Activated CD4-positive, CD25-positive, alpha-beta regulatory T cell treated with anti-CD3 and anti-CD28 coated beads, Interleukin-2, amount 50 U/mL, for 24 hours (primary cell): ENCODE measurements around the gene MARCHF2.

Source experiments
- ATAC-seq, 2 donors: fragments of 150-1000 bp; cut with Tn5 transposase; one replicate each; pipeline ENCODE4 v1.10.0; 2021; ENCODE audit warnings: mild to moderate bottlenecking in 1 of 2, moderate library complexity in 1 of 2

The MARCHF2 gene

DNA sequence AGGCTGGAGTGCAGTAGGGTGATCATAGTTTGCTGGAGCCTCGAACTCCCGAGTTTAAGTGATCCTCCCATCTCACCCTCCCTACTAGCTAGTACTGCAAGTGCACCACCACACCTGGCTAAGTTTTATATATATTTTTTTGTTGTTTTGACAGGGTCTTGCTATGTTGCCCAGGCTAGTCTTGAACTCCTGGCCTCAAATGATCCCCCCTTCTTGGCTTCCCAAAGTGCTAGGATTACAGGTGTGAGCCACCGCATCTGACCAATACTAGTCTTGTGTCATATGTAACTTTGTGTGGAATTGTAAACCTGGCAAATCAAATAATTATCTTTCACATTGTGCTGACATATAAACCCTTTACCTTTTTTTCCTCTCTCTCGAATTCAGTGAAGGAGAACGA, 41.9 kb downstream of the MARCHF2 start:
- no peak for ATAC-seq

DNA sequence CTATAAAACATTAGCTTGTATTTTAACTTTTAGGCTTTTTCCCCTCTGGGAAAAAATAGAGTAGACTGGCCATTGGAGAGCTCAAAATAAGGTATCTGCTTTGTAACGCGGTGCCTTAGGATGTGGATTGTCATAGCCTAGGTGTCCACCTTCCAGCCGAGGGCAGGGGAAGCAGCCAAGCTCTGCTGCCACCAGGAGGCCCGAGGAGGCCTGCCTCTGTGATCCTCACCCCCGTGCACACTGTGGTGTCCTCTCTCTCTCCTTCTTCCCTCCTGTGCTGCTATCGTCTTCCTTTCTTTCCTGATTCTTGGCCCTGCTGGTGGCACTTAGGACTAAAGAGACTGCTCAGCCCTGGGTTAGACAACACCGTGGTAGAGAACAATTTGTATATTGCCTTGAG, 43.0 kb downstream of the MARCHF2 start:
- no peak for ATAC-seq

DNA sequence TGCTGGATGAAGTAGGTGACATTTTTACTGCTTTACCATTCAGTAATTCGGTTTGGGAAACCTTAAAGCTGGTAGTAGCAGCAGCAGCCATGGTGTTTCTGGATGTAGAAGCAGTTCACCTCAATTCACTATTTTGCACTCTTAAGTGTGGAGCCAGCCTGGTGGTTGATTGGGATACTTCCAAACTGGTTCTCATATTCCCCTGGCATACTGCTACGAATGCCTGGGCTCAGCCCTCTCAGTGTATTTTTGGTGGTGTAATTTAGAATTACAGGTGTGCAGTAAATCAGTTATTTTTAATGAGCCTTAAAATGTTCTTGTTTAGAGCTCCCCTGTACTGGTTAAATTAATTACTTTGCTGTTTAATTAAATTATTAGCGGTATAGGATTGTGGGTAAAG, 44.1 kb downstream of the MARCHF2 start:
- ATAC-seq, result no peak

DNA sequence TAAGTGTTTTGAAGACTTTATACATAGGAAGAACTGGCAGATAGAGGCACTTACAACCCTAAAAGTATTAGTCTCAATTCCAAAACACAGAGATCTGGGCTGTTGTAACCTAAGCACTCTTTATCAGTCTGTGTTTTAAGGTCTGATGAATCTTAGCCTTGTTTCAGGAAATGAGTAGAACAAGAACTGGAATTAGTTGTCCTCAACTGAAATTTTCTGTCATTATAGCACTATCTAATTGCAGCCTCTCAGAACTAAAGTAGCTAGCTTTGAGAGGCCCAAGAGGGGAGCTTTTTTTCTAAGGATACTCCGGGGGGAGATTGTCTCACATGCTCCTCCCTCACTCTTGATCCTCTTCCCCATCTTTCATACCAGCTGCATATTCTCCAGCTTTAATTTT, 44.7 kb downstream of the MARCHF2 start:
- ATAC-seq, result peak; percentile 64 to 69

DNA sequence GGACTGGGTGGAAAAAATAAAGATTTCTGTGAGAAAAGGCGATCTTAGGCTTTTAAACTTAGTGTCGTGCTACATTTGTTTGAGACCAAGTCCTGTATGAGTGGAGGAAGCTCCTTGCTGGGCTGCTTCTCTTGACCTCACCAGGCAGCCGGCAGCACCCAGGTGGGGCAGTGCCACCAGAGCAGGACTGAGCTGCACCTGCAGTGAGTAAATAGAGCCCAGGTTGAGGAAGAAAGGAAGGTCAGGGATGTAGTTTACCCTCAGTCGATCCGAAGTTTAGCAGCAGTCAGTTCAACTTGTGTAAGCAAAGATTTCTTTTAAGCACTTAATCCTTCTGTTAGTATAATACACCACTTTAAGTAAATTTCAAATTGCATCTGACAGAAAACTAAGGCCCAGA, 45.3 kb downstream of the MARCHF2 start:
- ATAC-seq, result no peak

DNA sequence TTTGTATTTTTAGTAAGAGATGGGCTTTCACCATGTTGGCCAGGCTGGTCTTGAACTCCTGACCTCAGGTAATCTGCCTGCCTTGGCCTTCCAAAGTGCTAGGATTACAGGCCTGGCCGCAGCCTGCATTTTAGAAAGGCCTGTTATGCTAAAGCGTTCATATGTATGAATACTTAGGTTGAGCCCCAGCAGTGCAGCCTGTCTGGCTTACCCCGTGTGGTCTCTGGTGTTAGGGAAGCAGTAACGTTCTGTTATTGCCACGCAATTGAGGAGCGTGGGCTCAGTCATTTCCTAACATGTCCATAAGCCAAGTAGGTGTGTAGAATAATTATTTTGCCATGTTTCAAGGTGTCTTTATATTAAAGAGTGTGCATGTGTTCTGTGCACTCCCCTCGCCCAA, 46.0 kb downstream of the MARCHF2 start:
- no peak for ATAC-seq

DNA sequence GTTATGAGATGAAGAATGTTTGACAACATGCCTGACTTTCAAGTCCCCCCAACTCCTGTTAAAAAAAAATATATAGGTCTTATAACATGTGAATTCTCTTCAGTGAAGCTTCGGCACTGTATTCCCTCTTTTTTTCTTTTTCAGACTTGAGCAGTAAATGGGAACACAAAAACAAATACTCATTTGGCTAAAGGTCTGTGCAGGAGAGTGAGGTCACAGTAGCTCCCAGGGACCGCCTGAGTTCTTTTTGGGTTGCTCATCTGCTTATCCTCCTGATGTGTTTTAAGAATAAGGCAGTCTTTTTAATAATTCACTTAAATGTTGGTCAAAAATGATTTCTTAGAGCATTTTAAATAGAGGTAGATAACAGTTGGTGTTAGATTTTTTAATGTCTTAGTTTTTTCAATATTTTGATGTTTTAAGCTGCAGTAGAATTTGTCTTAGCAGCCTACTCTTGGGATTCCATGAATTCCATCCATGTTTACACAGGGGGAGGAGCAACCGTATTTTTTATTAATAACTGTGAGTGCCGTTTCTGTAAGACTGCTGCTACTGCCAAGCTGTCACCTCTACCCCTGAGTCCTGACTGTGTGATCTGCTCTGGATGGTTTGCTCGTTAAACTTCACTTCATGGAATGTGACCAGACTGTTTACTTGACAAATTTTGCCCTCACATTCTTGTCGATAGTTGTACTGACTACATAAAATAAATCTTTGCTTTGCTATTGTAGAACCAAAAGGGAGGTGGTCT, 46.6 kb downstream of the MARCHF2 start:
- ATAC-seq, result no peak

DNA sequence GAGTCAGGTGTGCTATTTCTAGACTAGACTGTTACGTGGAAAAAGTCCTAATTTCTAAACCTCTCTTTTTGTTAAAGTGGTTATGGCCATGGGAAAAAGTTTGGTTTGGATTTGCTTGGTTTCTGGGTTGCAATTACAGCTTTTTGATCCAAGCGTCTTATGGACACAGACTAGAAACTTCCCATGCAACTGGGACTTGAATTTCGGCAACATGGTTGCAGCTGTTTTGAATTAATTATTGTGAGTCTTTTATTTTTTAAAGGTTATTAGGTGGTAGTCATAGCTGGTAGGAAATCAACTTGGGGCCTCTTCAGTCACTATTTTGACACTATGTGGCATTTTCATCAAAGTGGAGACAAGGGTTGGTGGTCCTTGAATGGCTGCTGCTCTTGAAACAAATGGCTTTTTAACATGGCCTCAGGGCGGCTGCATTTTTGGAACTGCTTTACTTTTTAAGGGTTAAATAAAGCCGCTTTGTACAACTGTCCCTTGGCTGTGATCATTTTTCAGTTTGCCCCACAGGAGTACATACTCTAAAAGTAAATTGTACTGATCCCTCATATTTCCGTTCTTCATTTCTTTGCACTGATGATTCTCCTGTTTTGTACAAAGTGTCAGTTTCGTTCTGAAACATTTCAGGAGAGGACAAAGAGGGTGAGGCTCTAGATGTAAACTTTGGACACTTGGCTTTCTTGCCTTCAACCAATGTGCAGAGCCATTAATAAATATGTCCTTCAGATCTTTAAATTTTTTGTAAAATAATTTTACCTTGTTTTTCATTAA, 47.6 kb downstream of the MARCHF2 start:
- ATAC-seq, result no peak

DNA sequence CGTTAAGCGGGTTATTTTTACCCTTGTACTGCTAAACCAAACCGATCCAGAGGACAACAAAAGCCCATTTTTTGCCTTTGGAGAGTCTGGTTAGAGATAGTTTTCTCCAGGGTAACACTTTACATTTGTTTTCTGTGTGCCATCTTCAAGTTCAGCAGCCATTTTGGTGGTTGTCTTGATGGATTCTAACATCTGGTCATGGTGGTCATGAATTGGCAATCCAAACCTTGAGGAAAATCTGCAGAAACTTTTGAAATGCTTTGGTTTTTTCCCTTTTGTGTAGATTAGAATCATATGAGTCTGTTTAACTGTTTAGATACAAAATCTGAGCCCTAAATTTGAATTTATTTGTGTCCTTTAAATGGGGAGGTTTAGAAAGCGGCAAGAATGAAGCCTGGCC, 48.3 kb downstream of the MARCHF2 start:
- ATAC-seq, result no peak

DNA sequence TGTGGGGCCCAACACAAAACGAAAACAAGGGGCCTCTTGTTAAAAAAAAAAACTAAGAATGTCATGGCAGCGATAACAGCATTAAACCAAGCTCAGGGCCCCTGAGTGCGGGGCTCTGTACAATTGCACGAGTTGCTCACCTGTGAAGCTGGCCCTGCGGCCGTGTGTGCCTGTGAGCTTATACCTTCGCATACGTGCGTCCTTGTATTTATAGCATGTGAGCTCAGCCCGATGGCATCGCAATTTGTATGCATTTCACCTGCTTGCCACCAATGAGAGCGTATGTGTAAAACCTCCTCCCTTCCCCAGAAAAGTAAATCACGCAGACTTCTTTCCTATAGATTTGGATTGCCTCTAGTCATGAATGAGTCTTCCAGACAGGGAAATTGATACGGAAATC, 48.8 kb downstream of the MARCHF2 start:
- ATAC-seq, result no peak

DNA sequence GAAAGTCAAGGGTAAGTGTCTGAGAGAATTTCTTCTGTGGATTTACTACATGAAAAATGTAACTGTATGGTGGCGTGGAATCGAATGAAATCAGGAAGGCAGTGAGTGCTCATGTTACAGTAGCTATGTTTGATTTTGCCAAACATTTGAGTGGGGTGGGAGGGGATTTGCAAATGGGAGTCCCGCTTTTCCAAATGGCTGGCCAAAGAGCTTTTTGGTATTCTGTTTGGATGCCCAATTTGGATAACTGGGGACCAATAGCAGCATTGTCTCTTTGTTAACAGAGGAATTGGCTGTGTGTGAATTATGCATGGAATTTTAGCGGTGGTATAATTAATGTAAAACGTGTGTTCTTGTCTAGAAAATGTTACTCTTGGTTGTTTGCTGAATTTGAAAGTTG, 49.5 kb downstream of the MARCHF2 start:
- ATAC-seq, result no peak

DNA sequence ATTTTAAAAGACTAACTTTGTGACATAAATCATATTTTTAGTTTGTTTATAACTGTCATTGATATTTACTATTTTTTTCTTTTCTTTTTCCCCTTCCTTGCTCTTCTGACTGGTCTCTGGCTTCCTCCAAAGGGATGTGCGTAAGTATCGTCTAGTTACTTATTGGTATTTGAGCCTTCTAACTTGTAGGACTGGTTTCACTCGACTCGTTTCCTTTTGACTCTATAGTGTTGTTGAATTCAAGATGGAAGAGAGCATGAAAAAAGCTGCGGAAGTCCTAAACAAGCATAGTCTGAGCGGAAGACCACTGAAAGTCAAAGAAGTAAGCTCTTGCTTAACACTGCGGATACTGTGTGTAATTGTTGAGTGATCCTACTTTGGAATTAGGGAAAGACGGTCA, 50.3 kb downstream of the MARCHF2 start:
- no peak for ATAC-seq

DNA sequence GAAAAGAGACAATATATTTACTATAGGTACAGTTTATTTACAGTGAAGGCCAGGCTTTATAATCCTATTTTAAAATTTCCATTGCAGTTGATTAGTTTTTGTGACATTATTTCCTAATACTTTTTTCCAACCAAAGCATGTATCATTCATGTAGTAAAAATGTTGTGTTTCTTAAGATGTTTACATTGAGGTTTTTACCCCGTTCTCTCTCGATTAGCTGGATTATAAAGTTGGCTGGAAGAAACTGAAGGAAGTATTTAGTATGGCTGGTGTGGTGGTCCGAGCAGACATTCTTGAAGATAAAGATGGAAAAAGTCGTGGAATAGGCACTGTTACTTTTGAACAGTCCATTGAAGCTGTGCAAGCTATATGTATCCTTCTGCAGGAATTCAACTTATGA, 52.9 kb downstream of the MARCHF2 start:
- no peak for ATAC-seq

DNA sequence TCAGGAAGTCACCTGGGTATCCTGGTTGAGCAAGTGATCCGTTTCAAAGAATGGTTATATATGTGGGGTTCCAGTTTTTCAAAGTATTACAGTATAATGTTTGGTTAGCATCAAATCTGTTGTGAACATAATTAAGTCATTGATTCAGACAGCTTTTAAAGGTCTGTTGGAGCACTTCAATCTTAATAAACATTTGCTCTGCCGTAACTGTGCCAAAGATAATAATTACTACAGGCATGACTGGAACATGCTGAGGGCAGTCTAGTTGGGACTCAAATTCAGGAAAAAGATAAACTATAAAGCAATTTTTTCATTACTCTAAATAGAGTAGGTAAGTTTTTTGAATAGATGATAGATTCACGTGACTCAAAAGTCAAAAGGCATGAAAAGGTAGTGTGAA, 55.0 kb downstream of the MARCHF2 start:
- no peak for ATAC-seq

DNA sequence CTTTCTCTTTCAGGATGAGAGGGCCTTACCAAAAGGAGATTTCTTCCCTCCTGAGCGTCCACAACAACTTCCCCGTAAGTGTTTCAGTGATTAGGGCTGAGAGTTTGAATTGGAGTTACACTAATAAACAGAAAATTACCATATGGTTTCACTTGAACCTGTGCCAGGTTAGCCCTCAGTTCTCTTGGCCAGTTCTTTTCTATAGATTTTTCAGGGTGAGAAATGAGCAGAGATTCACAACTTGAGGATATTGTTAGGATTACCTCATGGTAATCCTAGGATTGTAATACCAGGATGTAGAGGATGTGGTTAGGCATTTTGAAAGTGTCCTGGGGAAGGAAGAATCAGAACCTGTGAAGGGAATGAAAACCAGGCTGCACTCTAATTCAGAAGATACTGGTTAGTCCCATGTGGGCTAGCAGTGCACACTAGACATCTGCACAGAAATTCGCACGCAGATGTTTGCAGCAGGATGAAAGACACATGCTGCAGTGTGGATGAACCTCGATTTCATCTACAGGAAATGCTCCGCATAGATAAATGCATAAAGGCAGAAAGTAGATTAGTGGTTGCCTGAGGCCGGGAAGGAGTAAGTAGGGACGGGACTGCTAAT, 55.8 kb downstream of the MARCHF2 start:
- no peak for ATAC-seq

DNA sequence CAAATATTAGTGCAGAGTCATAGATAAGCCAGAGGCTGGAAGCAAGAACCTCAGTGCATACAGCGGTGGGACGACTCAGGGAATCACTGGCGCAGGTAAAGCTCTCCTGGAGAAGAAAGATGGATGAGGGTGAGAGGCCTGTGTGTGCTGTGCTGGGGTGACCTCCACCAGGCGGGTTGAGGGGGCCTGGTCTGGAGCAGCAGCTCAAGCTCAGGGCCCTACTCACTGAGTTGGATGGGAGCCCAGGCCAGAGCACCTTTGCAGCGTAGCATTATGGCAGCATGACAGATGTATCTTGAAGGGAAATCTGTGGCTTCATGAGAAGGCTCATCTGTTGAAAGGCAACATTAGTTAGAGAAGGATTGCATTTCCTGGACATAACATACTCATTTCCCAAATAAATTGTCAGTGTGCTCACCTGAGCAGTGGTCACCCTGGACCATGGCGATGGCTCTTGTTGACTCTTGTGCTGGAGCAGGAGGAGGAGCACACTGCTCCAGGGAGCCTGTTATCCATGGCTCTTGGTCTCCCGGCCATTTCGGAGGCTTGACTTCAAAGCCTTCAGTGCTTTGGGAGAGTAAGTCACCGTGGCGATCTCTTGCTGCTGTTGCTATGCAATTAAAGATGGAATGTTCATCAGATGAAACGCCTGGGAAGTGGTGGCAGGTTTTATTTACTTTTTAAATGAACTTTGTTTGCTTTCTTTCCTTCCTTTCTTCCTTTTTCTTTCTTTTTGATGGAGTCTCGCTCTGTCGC, 56.7 kb downstream of the MARCHF2 start:
- ATAC-seq, result no peak

DNA sequence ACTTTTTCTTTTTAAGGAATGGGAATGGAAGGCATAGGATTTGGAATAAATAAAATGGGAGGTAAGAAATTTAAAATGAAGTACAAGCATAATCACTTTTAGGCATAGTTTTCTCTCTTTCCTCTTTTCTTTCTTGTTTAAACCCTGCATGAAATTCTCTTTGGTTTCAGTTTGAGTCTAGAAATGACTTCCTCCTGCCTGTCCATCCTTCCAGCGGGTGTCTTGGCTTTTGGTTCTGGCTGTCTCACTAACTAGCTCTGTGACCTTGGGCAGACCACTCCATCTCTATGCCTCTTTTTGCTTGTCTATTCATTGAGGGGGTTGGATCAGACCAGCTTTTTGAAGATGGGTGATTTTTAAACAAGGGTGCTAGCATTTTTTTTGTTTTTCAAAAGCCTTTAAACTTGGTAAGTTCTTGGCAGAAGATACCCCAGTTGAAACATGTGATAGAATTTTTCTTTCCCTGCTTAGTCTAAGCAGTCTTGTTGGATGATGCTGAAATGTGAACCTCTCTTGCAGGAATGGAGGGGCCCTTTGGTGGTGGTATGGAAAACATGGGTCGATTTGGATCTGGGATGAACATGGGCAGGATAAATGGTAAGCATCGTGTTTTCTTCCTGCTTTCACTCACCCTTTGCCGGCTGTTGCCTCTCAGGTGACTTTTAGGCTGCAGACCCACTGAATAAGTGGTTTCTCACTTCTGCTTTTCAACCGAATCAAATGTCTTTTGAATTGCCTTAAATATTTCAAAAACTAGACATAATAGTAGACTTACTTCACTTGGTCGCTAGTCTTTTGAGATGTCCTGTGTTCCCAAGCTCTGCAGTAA, 60.8 kb downstream of the MARCHF2 start:
- ATAC-seq, result no peak

DNA sequence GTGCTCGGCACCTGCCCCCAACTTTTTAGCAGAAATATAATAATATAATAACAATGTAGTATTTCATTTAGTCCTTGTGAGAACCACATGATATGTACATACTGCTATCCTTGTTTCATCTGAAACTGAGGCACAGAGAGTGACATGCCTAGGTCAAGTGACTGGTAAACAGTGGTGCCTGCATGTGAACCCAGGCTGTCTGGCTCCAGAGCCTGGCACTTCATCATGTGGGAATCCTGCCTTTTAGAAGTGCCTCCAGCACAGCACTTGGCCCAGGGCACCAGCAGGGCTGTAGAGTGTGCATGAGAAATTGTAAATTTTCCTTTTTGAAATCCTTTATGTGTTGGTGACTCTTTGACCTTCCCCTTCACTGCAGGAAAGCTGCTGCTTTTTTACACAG, 61.9 kb downstream of the MARCHF2 start:
- ATAC-seq, result no peak

DNA sequence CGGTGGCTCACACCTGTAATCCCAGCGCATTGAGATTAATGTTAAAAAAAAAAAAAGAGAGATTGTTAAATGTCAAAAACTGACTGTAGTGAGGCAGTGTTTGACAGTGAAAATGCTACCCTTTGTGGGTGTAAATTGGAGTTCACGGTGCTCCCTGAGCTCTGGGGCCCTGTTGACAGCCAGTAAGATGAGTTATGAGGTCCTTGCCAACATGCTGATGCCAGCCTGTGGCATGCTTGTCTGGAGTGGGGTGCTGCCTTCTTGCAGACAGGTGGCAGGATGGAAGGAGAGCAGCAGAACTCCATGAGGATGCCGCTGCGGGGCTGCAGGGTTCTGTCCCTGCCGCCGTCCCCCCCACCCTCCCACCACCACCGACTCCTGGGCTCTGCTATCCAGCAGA, 63.4 kb downstream of the MARCHF2 start:
- ATAC-seq, result no peak

DNA sequence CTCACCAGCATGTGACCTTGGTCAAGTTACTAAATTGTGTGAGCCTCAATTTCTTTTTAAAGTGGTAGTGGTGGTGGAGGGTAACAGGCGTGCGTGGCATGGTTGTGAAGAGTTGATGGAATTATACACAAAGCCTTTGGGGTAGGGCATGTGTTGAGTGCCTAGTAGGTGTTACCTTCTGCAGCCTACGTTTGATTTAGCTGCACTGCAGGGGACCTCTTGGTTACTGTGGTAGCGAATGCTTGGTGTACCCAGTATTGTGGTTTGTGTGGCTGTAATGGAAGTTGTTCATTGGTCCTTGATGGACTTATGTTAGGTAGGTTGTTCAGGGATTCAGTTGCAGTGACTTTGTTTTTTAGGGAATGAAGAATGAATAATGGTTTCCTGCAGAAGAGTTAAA, 64.8 kb downstream of the MARCHF2 start:
- no peak for ATAC-seq

DNA sequence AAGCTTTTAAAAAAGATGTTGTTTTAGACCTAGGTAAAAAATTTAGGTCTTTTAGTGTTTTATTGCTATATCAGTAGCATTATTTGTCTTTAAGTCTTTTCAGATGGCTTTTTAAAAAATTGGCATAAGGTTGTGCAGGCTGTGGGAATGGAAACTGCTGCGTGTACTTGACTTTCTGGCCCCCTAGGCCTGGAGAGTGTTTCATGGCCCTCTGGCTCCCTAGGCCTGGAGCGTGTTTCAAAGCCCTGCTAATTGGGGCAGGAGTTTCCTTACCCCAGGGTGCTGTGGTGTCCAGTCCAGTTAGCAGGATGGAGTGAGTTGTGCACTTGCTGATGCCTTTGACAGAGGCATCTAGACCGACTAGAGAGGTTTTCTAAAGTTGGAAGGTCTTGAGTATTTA, 65.5 kb downstream of the MARCHF2 start:
- ATAC-seq, result no peak

DNA sequence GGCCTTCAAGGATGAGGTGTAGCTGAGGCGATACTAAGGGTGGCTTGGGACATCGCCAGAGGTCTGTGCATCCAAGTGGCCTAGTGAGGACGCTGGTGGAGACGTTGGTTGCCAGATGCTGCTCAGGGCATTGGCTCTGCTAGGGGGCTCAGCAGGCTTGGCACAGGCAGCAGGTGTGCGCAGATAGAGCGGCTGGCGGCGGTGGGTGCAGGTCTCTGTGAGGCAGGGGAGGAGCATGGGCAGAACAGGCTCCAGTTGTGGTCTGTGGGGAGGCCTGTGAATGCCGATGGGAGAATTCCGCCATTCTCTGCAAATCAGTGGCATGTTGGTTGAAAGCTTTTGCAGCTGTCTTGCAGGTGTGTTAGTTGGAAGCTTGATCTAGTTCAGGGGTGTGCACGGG, 68.1 kb downstream of the MARCHF2 start:
- no peak for ATAC-seq
